Ishikawa (cell line): ENCODE measurements around the gene MAML2.

Experiments used
- CEBPB ChIP-seq: IDR thresholded peaks from 2 replicates; pipeline ENCODE4 v1.6.1; 2012
- CREB1 ChIP-seq: IDR thresholded peaks from 2 replicates; pipeline ENCODE4 v1.6.1; 2012; ENCODE audit warnings: low read depth
- EGR1 ChIP-seq: IDR thresholded peaks from 2 replicates; pipeline ENCODE4 v1.6.1; 2012
- EP300 ChIP-seq: IDR thresholded peaks from 2 replicates; pipeline ENCODE4 v1.6.1; 2012; ENCODE audit warnings: borderline replicate concordance
- FOXM1 ChIP-seq: IDR thresholded peaks from 2 replicates; pipeline ENCODE4 v1.6.1; 2012; ENCODE audit warnings: low read depth, borderline replicate concordance
- MAX ChIP-seq: IDR thresholded peaks from 2 replicates; pipeline ENCODE4 v1.6.1; 2012
- NFIC ChIP-seq: IDR thresholded peaks from 2 replicates; pipeline ENCODE4 v1.6.1; 2012
- RAD21 ChIP-seq: IDR thresholded peaks from 2 replicates; pipeline ENCODE4 v1.6.1; 2012; ENCODE audit warnings: low read depth
- REST ChIP-seq: IDR thresholded peaks from 2 replicates; pipeline ENCODE4 v1.6.1; 2012; ENCODE audit warnings: low read depth, mild to moderate bottlenecking
- TAF1 ChIP-seq: IDR thresholded peaks from 2 replicates; pipeline ENCODE4 v1.6.1; 2012; ENCODE audit warnings: low read depth, mild to moderate bottlenecking
- TCF12 ChIP-seq: IDR thresholded peaks from 2 replicates; pipeline ENCODE4 v1.6.1; 2012; ENCODE audit warnings: low read depth
- TEAD4 ChIP-seq: IDR thresholded peaks from 2 replicates; pipeline ENCODE4 v1.6.1; 2012
- USF1 ChIP-seq: IDR thresholded peaks from 2 replicates; pipeline ENCODE4 v1.6.1; 2012
- YY1 ChIP-seq: IDR thresholded peaks from 2 replicates; pipeline ENCODE4 v1.6.1; 2012; ENCODE audit warnings: low read depth
- ZBTB7A ChIP-seq: IDR thresholded peaks from 2 replicates; pipeline ENCODE4 v1.6.1; 2012; ENCODE audit warnings: low read depth

The MAML2 gene

GRCh38 chr11:96246718-96247552 lies 96.1 kb downstream of the MAML2 start:
- TF ChIP-seq REST = no peak
- TF ChIP-seq RAD21 = 0 out of 2 replicates have a peak, but pooled peaks have one; percentile 6
- TF ChIP-seq YY1 = peak; percentile 21; the same call in 1 of the 2 replicates
- no peak for TF ChIP-seq TEAD4
- no peak for TF ChIP-seq FOXM1
- 0 out of 2 replicates have a peak, but pooled peaks have one; percentile 16 for TF ChIP-seq MAX
- TF ChIP-seq CREB1 = no peak
- TF ChIP-seq NFIC = peak; percentile 16; the same call in 1 of the 2 replicates
- no peak for TF ChIP-seq TAF1
- no peak for TF ChIP-seq CEBPB
- no peak for TF ChIP-seq EGR1
- peak; percentile 53; the same call in 1 of the 2 replicates for TF ChIP-seq EP300
- TF ChIP-seq ZBTB7A = no peak
- TF ChIP-seq TCF12 = no peak
- no peak for TF ChIP-seq USF1

- no peak for TF ChIP-seq REST
- TF ChIP-seq MAX = peak; percentile 78
- TF ChIP-seq TEAD4 = peak; percentile 37; the same call in 1 of the 2 replicates
- no peak for TF ChIP-seq NFIC
- peak; percentile 29; the same call in 1 of the 2 replicates for TF ChIP-seq TAF1
- TF ChIP-seq CREB1 = no peak
- TF ChIP-seq USF1 = no peak
- TF ChIP-seq EP300 = peak; percentile 17; the same call in 1 of the 2 replicates
- peak; percentile 61 for TF ChIP-seq CEBPB
- TF ChIP-seq ZBTB7A = no peak
- peak; percentile 15; the same call in 1 of the 2 replicates for TF ChIP-seq EGR1
- TF ChIP-seq RAD21 = no peak
- TF ChIP-seq YY1 = peak; percentile 41; the same call in 1 of the 2 replicates
- TF ChIP-seq TCF12 = peak; percentile 28; the same call in 1 of the 2 replicates
- peak; percentile 65 for TF ChIP-seq FOXM1
Observed at GRCh38 chr11:96242971-96243647, 99.9 kb downstream of the MAML2 start.

- TF ChIP-seq FOXM1 = no peak
- 0 out of 2 replicates have a peak, but pooled peaks have one; percentile 6 for TF ChIP-seq CEBPB
Observed at GRCh38 chr11:96242191-96242847, 100.7 kb downstream of the MAML2 start.

GRCh38 chr11:96241331-96241841 lies 101.6 kb downstream of the MAML2 start:
- no peak for TF ChIP-seq EGR1
- TF ChIP-seq RAD21 = 0 out of 2 replicates have a peak, but pooled peaks have one; percentile 9

- TF ChIP-seq CREB1 (no peak), RAD21 (no peak), MAX (no peak), EP300 (no peak), TAF1 (no peak), NFIC (no peak), FOXM1 (no peak), TEAD4 (no peak), YY1 (no peak), ZBTB7A (no peak), CEBPB (no peak), EGR1 (no peak), REST (no peak), TCF12 (no peak)
Observed at GRCh38 chr11:96238563-96239135, 104.3 kb downstream of the MAML2 start.
